GM19025 (cell line): ENCODE measurements around the gene EXOSC9.
A peak's percentile ranks its signal among the peaks of the same experiment; 100 is the strongest.
"Not testable (repeated sequence)": the region's sequence is repeated elsewhere in the genome, so short reads cannot be mapped to it uniquely, and the experiment has no call there.

Experiments
- ATAC-seq: cut with Tn5 transposase; IDR thresholded peaks from one replicate; pipeline ENCODE4 v1.9.1; 2021; ENCODE audit warnings: mild to moderate bottlenecking, low read depth, moderate library complexity; ENCODE audit not compliant: unreplicated experiment

EXOSC9 gene, protein sequence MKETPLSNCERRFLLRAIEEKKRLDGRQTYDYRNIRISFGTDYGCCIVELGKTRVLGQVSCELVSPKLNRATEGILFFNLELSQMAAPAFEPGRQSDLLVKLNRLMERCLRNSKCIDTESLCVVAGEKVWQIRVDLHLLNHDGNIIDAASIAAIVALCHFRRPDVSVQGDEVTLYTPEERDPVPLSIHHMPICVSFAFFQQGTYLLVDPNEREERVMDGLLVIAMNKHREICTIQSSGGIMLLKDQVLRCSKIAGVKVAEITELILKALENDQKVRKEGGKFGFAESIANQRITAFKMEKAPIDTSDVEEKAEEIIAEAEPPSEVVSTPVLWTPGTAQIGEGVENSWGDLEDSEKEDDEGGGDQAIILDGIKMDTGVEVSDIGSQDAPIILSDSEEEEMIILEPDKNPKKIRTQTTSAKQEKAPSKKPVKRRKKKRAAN

DNA sequence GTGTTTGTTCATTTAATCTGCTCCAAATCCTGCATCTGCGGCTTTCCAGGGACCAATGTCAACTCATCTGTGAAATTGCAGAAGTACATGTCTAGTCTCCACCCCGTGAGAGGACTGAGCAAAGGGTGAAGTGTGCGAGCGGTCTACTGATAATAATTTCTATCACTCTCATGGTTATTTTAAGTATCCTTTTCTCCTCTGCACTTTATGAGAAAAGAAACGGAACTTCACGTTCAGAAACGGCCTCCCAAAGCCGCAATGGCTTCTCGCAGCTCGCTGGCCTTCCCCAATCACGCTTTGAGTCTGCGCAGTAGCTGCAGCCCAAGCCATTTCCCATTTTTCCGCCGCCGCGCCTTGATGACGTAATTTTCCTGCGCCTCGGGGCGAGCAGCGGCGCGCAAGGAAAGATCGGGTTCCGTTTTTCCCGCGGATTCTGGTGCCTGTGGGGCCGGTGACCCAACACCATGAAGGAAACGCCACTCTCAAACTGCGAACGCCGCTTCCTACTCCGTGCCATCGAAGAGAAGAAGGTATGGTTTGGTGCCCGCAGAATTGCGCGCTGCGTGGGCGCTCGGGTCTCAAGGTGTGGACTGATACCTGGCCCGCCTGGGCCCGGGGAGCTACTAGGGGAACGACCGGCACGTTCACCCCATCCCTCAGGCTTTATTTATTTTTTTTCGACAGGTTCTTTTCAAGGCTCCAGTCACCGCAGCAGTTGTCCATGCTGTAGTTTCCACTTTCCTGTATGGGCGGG is at the start of gene EXOSC9:
EXOSC9 (plus strand) TSS at position 363 of the 754 bp plus-strand sequence; CDS start at position 465, 102 bp downstream.
- ATAC-seq = peak; percentile 81

DNA sequence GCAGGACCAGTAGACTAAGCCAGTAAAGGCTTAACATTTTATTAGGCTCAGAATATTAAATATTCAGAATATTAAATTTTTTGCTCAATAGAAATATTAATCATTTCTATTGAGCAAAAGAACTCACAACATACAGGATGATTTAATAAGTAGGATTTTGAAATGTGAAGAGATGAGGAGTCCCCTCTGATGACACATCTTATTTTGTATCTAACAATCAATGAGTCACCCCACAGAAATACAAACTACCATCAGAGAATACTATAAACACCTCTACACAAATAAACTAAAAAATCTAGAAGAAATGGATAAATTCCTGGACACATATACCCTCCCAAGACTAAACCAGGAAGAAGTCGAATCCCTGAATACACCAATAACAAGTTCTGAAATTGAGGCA is 49.0 kb upstream of the EXOSC9 start:
- ATAC-seq = not testable (repeated sequence)

DNA sequence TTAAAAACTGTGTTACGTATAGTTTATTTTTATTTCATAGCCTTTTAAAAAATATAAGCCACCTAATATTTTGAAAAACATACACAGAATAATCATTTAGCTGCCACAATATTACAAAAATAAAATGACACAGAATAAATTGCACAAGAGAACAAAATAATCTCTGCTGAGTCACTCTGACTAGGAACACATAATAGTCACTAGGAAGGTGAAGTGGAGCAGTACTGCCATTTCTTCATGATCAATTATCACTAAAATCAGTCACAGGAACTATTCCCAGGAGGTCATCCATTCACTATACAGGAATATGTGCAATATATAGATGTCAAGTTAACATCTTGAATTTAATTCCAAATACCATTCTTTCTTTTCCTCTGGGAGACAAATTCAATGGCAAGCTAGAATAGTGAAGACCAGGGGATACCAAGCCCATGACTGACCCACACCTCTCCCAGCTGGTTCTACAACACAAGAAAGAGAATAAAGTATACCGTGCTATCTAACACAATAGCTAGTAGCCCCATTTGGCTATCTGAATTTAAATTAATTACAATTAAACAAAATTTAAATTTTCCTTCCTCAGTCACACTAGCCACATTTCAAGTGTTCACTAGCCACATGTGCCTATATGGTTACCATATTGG is 42.1 kb upstream of the EXOSC9 start:
- ATAC-seq = no peak

DNA sequence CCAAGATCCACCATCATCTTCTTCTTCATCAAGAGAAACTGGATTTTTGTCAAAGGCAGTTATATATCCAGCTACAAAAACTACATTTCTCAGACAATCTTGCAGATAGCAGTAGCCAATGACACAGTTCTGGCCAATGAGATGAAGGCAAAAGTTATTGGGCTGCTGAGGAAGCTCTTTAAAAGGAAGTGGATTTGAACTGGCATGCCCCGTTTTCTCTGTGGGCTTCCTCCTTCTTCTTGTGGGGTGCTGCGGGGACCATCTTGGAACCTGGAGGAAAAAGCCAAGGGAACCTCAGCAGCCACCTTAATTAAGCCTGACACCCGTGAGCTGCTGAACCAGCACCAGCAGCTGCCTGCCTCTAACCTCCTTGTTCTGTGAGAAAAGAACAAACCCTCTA is 40.9 kb upstream of the EXOSC9 start:
- ATAC-seq = no peak

DNA sequence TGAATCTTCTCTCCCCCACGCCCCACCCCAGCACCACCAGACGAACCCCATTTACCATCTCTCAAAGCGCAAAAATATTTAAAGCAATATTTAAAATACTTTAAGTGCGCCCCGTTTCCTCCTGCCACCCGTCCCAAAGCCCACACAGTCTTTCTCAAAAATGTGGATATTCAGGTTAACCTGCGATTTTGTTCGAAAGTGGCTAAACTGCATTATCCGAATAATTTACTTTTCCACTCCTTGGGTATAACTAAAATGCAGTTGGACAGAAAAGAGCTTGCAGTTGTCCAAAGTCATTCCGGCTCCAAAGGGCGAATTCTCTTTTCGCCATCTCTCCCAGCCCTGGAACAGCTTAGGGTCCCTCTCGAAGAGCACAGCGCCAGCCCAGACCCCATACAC is 36.8 kb upstream of the EXOSC9 start:
- ATAC-seq = no peak

DNA sequence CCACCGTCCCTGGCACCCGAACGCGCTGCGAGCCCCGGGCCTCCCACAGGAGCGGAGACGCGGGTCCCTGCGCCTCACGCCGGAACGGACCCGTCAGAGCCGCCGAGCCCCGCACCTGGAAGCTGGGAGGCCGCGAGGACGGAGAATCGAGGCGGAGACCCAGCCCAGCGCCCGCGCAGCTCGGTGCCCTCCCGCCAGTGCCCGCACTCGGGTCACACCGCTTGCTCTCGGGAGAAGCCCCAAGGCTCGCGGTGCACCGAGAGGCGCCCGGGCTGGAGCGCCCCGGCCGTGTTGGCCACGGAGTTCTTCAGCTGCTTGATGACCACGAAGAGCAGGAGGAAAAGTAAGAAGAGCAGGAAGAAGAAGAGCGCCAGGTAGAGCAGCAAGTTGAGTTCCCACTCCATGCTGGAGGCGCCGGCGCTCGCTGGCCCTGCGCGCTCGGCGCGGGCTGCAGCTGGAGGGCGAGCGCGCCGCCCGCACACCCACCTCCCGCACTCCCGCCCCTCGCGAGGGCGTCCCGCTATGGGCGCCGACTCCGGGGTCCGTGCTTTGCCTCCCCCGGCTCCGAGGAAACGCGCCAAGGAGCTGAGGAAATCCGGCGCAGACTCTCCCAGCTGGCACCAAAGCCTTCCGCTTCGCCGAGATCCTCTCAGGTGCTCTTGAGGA is 36.3 kb upstream of the EXOSC9 start, which contains the start of gene SMIM43:
SMIM43 (minus strand) TSS at position 463 of the 666 bp plus-strand sequence; CDS start at position 404, 59 bp downstream.
- ATAC-seq = no peak

DNA sequence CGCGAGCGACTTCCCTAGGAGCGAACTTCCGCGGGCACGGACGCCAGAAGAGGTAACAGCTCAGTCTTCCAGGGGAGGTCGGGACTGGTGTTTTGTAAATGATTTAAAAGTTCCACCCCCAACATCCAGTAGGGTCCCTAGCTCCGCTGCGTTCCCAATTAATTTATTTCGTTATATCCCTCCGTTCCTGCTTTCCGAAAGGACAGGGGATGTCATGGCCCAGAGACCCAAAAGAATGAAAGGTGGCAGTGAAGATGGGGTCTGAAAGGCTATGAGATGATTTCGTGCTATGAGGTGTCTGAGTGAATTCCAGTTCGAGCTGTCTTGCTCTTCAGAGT is 35.8 kb upstream of the EXOSC9 start:
- no peak for ATAC-seq

DNA sequence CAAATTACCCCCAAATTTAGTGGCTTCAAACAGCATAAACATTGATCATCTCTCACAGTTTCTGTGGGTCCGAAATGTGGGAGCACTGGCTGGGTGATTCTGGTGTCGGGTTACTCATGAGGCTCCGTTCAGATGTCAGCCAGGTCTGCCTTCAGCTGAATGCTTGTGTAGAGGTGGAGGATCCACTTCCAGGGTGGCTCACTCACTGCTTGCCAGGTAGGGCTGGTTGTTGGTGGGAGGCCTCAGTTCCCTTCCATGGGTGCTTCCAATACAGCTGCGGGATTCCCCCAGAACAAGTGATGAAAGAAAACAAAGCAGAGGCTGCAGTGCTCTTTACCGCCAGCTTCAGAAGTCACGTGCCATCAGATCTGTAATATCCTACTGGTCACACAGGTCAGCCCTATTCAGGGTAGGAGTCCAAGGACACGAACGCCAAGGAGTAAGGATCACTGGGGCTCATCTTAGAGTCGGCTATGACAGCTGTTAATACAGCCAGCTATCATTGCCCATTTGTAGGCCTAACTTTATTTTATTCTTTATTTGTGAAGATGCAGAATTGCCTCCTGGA is 35.1 kb upstream of the EXOSC9 start:
- ATAC-seq = no peak

DNA sequence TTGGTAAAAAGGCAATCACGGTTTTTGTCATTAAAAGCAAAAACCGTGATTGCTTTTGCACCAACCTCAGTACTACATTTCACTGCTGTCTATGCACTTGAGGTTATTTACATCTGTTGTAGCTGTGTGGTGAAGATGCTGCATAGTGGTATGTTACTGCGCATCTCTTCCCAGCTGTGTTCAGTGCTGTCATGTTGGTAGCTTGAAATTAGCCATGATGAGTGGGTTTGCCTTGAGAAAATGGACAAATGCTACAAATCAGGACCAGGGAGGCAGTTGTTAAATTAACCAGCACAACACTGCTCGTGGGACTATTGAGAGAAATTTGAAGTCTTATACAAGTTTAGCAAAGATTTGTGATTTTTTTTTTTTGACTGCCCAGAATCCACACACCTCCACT is 34.0 kb upstream of the EXOSC9 start:
- ATAC-seq = no peak

DNA sequence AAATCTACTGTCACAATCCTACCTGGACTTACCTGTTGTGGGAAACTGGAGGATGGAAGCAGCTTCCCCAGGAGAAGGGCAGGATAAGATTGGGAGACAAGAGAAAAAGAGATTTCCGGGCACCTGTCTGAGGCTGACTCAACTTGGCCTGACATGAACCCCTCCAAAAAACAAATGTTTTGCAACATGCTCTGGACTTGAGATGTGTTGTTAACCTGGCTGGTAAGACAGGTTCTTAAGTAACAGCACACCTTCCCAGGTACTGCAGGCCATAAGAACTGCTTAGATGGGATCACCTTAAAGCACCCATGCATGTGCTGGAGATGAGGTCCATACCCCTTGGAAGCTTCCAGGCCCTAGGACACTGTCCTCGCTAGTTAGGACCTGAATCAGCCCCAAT is 31.8 kb upstream of the EXOSC9 start:
- no peak for ATAC-seq

DNA sequence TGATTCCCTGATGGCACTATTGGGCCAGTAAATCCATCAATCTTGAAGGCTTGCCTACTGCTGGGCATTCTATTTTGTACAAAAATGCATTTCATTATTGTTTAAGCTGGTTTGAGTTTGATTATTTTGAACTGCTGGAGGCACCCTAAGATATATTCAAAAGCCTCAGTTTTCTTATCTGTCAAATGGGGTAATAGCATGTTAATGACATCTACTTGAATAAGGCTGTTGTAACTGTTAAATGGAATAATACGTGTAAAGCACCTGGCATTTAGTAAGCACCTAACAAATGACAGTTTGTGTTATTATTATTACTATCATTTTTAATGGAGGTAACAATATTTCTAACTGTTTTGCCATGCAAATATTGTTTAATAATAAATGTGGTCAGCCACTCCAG is 29.3 kb upstream of the EXOSC9 start:
- ATAC-seq = no peak

DNA sequence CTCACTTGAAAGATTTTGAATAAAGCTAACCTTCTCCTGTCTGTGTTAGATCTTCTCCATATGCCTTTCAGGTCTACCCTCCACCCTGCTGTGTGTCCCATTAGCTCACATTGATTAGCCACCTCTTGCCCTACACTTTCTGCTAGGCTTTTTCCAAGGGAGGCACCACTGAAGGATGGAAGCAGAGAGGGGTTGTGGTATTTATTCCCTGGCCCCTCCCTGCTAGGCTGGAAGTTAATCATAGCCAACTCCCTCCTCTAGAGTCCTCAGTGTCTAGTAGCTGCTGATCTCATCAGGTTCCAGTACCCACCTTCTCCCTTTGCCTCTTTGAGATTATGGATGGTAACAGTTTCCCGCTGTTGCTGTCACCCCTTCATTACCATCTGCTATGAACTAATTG is 27.2 kb upstream of the EXOSC9 start:
- no peak for ATAC-seq

DNA sequence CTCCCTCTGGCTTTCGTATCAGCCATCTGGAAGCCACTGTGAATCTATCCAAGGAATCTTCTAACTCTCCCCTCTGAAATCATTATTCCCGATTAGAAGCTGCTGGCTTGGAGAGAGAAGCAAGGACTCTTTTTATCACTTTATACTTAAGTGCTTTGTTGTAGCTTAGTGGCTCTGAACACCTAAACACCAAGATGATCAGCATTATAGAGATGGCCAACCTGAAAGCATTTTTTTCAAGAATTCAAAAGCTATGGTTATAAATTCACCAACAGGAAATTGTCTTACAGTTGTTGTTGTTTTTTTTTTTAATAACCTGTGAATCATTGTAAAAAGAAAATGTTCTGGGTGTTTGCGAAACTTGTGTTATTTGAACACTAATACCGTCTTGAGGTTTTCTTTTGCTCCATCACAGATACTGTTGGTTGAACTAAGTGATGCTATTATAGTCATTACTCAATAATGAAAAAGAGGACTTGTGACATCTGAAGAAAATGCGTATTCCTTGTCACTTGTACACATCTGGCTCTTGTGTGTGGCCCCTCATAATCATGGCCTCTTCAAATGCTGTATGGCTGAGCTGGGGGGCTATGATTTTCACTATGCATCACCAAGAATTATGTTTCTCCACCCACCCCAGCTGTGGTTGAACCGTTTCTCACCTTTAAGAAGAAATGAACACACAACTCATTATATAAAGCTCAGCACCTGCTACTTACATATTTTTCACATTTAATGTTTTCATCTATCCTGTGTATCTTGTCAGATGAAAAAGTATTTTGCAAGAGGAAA is 24.3 kb upstream of the EXOSC9 start:
- no peak for ATAC-seq

DNA sequence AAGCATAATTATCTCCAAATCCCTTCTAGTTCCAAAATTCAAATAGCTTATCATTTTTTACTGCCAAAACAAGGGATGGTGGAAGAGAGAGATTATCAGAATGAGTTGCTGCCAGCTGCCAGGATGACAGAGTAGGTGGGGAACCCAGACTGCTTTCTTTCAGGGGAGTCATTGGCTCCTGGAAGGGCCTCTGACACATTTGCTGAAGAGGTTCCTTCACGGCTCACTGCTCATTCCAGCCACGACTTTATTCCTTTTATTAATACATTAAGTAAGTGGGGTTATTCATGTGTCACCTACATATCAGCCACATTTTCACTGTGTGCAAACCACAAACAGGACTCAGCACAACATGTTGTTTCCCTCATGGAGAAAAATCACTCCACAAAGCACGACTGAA is 23.5 kb upstream of the EXOSC9 start:
- ATAC-seq = no peak

DNA sequence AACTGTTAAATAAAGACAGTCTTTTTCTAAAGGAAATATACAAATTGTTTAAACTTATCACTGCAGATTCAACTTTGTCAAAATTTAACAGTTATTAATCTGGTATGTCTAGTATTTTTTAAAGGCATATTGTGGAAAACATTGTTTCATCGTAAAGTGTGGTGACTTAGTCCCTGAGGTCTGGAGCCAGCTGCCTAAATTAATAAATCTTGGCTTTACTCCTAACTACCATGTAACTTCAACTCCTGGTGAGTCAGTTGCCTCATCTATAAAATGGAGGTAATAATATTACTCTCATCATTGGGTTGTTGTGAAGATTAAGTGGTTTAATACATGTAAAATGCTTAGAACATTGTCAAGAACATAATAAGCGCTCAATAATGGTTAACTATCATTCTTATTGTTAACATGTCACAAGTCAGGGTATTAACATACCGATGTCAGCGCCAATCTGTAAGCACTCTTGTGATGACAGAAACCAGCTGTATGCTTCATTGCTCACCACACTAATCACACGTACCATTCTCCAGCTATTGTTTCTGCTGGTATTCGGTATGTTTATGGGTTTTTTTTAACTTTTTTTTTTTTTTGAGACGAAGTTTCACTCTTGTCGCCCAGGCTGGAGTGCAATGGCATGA is 22.0 kb upstream of the EXOSC9 start:
- no peak for ATAC-seq

DNA sequence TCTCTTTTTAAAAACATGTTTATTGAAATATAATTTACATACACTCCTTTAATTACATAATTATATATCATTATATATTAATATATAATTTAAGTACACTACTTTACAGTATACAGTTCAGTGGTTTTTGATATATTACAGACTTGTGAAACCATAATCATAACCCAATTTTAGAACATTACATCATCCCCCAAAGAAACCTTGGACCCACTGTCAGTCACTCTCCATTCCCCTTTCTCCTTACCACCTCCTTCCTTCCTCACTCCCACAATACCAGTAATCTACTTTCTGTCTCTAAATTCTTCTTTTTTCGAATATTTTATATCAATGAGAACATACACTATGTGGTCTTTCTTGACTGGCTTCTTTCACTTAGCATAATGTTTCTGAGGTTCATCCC is 17.9 kb upstream of the EXOSC9 start:
- no peak for ATAC-seq

DNA sequence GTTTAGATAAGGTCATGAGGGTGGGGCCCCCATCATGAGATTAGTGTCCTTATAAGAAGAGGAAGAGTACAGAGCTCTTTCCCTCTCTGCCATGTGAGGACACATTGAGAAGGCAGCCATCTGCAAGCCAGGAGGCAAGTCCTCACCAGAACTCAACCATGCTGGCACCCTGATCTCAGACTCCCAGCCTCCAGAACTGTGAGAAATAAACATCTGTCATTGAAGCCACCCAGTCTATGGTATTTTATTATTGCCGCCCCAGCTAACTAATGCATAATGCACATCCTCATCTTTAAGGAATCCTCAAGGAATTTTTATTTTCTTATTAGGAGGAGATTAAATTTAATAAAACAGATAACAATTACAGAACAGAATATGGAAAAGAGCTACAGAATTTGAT is 16.7 kb upstream of the EXOSC9 start:
- ATAC-seq = no peak

DNA sequence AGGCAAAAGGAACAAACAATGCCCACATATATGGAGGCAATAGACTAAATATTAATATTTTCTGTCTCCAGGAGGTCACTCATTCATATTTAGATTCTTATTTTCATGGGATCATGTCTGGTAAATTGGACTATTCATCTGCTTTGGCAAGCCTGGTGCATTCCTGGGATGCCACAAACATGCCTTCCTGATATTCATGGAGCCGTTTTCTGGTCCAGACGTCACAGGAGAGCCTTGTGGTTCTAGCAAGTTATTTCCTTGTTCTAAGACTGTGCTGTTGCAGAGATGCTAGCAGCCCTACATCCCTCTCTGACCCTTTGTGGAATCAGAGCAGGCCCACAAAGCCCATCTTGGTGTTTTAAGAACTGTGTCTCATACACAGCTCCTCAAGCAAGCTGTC is 16.1 kb upstream of the EXOSC9 start:
- ATAC-seq = no peak

DNA sequence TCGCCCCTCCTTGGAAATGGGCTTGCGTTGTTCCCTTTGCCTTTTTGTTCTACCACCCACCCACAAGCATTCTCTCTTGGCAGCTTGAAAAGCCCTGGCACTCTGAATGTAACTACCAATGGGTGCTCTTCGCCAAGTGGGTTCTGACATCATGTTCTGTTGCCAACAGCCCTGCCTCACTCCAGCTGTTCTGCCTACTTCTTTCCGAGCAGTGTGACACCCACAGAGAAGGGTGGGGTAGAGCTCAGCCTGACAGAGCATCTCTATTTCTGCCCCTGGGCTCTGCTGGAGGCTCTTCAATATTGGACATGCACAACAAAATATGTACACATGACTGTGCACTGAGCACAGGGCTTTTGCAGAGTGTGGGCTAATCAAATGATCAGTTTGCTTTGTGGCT is 15.6 kb upstream of the EXOSC9 start:
- ATAC-seq = no peak
